Measurements from ENCODE around the gene XPO6. TPM values are rescaled to one million over a fixed set of nuclear protein-coding genes. Genes with fewer than 3 reads are reported as not detected.

Gene XPO6
- total RNA-seq, 1 experiment from 2014 or later: 124 TPM

GRCh38 chr16:28068976-28069375, 142.8 kb downstream of the XPO6 start:
- no peaks in the 10 kb centered on the region for H3K79me1 ChIP-seq (ENCODE audit: insufficient read depth, low read depth, low read length, poor library complexity, severe bottlenecking)
- no peak overlapping the region for H4K5ac ChIP-seq (ENCODE audit: insufficient read length, low read depth, low read length)
- no peak overlapping the region for H2AFZ ChIP-seq (ENCODE audit: low read length)
- H4K91ac ChIP-seq (ENCODE audit: insufficient read length, low read depth, low read length): no peak overlapping the region
- no peak overlapping the region for H3T11ph ChIP-seq (ENCODE audit: low read length)
- no peak overlapping the region for H3K9ac ChIP-seq (ENCODE audit: extremely low read depth, insufficient read length, low read length)
- peaks cover 4% of the 10 kb centered on the region; the same call in 1 of the 2 replicates for H3K27me3 ChIP-seq (ENCODE audit: insufficient read depth, low read length)
- H3K14ac ChIP-seq (ENCODE audit: insufficient read depth, low read length): no peak overlapping the region
- no peak overlapping the region for H2AK5ac ChIP-seq (ENCODE audit: insufficient read length, low read length)
- TF ChIP-seq CTCF (conservative IDR thresholded peaks at IDR 0.05): no peak
- H3K56ac ChIP-seq (ENCODE audit: insufficient read length, low read depth, low read length): no peak overlapping the region
- no peak overlapping the region for H3K27ac ChIP-seq (ENCODE audit: insufficient read length, low read depth, low read length)
- H4K8ac ChIP-seq (replicated peaks; ENCODE audit: insufficient read length, low read depth, low read length): no peak overlapping the region
- no peaks in the 10 kb centered on the region for H3K79me2 ChIP-seq (ENCODE audit: insufficient read depth, low read length)
- H3K4me1 Mint-ChIP-seq: peaks cover 4 to 5% of the 10 kb centered on the region in 2 experiments; a peak in 1 of 4 replicates
- no peak overlapping the region for H2BK20ac ChIP-seq (ENCODE audit: low read depth, low read length, poor library complexity, severe bottlenecking)
- no peaks in the 10 kb centered on the region; a peak in 1 of 5 replicates for H3K9me3 Mint-ChIP-seq
- H3K4me3 Mint-ChIP-seq: no peak overlapping the region
- peaks cover 41% of the 10 kb centered on the region for H3K27me3 Mint-ChIP-seq (ENCODE audit: low read depth)
- H3K36me3 Mint-ChIP-seq (ENCODE audit: insufficient read depth in 1 of 3, low read depth in 3 of 3): no peaks in the 10 kb centered on the region
- H3K9me3 ChIP-seq (ENCODE audit: control insufficient read depth, low read depth, low read length): no peaks in the 10 kb centered on the region
- H3K23ac ChIP-seq (ENCODE audit: insufficient read length, low read depth, low read length): no peak overlapping the region
- H3K4me1 ChIP-seq (ENCODE audit: insufficient read depth, low read length): no peaks in the 10 kb centered on the region
- H4K20me1 ChIP-seq (ENCODE audit: control insufficient read depth, insufficient read depth, insufficient read length): no peaks in the 10 kb centered on the region
- H3K4me2 ChIP-seq (ENCODE audit: insufficient read depth, insufficient read length, low read length): no peak overlapping the region
- no peak overlapping the region for H2BK12ac ChIP-seq (ENCODE audit: insufficient read length, low read depth, low read length)
- no CpG with 5 or more reads among the region's 7 CpGs for WGBS (ENCODE audit: extremely low coverage, insufficient read length, low lambda C conversion rate)
- no peak overlapping the region for H2BK120ac ChIP-seq (ENCODE audit: low read depth, low read length, poor library complexity, severe bottlenecking)
- H3K4ac ChIP-seq (ENCODE audit: low read depth, low read length): no peak overlapping the region
- no peak overlapping the region for H2BK15ac ChIP-seq (ENCODE audit: low read depth, low read length)
- no peak overlapping the region; a peak in 1 of 7 replicates for H3K27ac Mint-ChIP-seq
- no peak overlapping the region for H2BK5ac ChIP-seq (ENCODE audit: insufficient read length, low read length)
- no peak for DNase-seq
- H3K23me2 ChIP-seq (ENCODE audit: insufficient read length, low read depth, low read length, poor library complexity, severe bottlenecking): no peaks in the 10 kb centered on the region
- no peak overlapping the region for H3K18ac ChIP-seq (ENCODE audit: insufficient read length, low read depth, low read length)

Measured in H9 (cell line).